RPMI7951 (cell line): Measurements from ENCODE around the gene MRE11. TPM values are rescaled to one million over a fixed set of nuclear protein-coding genes. Genes with fewer than 3 reads are reported as not detected.
"Not testable (repeated sequence)": the region's sequence is repeated elsewhere in the genome, so short reads cannot be mapped to it uniquely, and the experiment has no call there.

Experiments
- DNase-seq: peaks from one replicate; pipeline ENCODE4 v3.0.0-alpha.2; 2012; ENCODE audit warnings: low read depth
- total RNA-seq: library from RNA; depleted of rRNA; stranded (reverse); fragments of >200 nt; shearing (Covaris generic); gene quantifications from 2 replicates; pipeline ENCODE4 v1.2.3, GENCODE V29; 2014; rRNA removed

MRE11 gene
- total RNA-seq, 1 experiment from 2014 or later = 27.0 TPM

DNA sequence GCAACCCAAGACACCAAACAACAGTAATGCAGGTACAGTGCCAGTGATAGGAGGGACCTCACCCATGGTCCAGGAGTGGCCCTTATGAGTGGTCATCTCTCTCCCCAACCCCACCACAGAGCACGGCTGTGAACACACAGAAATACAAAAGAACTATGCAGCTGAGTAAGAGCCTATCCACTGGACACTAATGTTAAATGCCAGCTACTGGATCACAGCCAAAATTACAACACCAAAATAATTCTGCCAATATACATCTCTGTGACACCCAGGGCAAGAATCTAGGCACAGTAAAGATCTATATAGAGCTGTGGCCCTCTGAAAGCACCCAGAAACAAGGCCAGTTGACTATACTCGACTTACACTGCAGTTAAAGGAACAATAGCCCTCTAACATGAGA lies 69.6 kb downstream of the MRE11 start:
- no peak for DNase-seq

DNA sequence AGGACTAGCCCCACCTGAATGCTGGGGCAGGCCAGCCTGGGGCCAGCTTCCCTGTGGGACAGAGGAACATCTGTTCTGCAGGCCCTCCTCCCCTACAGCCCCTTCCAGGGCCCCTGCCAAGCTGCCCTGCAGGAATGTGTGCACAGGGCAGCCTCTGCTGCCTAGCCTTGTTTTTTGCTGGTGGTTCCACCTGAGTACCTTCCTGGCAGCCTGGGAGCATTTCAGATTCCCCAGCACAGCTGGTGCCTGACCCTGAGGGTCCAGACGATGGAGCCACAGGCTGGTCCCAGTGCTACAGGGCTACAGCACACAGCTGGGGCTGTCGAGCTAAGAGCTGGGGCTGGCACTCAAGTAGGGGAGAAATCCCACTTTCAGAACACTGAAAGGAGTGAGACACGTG lies 70.1 kb downstream of the MRE11 start:
- DNase-seq = no peak

DNA sequence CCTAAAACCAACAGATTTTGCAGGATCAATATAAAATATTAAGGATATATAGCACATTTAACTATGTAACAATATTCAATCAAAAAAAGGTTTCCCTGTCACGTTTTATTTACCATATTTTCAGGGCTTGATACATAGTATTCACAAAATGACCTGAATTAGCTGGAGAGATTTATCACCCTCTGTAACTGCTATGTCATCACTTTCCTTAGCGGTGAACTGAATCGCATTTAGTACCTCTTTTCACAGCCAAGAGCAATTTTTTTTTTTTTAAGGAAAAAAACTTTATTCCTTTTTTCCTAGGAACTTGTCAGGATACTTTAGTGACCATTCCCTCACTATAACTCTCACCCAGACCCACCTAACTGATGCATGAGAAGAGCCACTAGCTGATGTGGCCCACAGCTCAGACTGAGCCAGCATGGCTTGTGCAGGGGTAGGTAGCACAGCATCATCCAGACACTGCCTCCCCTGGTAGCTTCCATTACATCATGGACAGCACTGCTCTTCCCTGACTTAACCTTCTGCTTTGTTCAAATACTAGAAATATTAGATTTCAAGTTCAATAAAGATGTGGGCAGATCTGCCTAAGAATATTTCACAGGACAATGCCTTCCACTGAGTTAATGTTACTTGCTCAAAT lies 75.4 kb downstream of the MRE11 start:
- no peak for DNase-seq

DNA sequence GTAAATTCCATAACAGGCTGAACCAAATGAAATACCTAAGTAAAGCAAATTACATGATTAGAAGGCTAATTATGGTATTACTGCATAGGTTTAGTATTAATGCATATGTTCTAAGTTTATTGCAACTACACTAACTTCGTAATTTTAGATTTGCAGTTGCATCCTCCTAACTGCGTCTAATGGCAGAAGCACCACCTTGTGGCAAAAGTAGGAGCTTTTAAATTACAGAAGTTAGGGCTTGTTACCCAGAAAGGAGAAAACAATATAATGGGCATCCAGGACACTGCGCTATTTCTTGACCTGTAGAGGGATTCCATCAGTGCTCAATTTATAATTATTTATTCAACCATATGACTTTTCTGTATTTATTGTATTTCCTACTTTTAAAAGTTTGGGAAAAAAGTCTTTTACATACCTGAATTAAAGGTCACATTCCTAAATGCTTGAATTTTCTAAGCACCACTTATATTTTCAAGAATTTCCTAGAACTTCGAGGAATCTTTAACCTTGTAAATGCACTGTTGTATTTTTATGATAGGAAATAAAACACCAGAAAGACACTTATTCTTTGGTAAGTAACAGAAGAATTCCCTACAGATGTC lies 76.2 kb downstream of the MRE11 start:
- peak; percentile 32 for DNase-seq

DNA sequence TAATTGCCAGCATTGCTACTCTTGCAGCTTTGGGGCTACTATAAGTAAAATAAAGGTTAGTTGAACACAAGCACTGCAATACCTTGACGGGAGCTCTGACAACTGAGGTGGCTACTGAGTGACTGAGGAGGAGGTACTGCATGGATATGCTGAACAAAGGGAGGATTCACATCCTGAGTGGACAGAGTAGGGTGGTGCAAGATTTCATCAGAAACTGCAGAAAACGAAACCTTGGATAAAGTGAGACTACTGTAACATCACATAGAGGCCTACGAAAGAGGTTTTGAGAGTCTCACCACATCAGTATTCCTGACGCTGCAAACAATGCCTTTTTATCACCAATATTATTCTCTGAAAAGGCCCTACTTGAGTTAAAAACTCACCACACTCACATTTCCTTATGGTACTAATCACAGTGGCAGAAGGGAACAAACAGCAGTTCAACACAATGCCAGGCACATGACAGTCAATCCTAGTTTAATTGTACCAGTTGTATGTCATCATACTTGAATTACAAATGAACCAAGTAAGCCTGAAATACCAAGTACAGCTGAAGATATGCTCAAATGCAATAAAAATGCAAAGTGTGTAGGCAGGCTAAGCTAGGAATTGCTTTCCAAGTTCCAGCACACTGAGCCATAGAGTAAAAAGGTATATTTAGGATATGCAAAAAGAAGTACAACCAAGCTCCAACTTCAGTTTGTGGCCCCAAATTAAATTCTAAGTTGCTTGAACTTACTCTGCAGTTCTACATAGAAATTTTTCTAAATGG lies 88.4 kb downstream of the MRE11 start:
- no peak for DNase-seq

DNA sequence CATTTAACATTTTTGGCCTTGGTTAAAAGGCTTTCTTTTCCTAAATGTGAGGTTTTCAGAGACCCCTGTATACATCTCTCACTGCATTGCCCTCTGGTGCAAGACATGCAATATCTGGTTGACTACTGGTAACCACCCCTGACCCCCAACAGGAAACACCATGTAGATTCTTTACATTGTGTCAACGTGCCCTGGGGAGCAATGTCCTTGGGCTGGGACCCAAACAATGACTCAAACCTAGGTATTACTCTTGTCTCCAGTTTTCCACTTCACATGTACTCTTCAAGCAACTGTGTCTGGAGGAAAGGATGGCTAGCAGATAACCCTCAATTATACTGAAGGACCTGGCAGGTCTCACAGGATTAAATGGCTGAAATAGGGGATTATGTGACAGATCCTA lies 91.3 kb downstream of the MRE11 start:
- DNase-seq = no peak

DNA sequence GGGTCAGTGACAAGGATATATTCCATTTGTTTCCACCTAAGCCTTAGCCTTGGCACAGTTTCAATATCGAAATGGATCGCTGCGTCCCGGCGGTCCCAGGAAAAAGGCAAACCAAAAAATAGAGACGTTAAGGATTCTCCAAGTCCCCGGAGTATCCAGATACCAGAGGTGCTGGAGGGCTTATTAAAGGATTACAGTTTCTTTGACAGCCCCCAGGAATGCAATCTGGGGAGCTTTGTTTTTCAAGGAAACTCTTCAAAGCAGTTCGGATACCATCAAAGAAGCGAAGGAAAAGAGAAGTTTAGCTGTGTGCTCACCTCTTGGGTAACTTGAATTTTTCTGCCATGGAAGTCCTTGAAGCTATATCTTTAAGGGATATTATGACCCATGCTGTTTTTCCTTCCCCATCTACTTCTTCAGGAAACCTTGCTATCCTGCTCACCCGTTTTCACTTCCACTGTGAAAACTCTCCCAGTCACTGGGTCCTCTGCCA lies 91.8 kb downstream of the MRE11 start:
- no peak for DNase-seq

DNA sequence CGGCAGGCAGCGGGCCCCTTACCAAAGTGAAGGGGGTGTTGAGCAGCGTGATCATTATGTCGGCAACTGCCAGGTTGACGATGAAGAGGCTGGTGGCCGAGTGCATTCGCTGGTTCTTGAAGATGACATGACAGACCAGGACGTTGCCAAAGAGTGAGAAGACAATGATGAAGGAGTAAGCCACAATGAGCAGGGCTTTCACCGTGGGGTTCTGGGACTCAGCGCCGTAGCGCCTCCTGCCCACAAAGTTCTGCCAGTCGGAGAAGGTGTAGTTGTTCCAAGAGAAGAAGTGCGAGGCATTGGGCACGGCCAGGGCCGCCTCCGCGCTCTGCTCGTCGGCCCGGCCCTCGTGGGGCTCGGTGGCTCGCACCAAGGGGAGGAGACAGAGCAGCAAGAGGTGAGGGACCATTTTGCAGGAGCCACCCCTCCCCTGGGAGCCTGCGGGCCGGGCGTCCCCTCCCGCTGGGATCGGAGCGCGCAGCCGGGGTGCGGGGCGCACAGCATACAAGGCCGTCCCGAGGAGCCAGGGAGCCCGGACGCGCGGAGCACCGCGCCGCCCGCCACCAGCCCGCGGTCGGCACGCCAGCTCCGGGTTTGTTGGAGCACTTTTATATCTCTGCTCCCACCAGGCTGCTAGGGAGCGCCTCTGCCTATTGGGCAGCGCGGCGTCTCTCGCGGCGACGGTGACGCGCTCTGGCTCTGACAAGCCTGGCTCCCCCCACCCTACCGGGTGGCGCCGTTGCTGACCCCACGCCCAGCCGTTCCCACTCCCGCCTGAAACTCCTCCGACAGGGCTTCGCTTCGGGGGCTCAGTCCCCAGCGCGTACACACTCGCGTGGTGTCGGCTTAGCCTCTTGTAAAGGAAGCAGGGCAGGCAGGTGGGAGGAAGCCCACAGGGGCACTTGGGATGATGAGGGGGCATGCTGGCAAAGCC lies 92.5 kb downstream of the MRE11 start, which contains the start of gene GPR83:
Gene GPR83 (minus strand): TSS at position 581 of the 934 bp plus-strand sequence. CDS start 172 bp downstream, at position 409.
- DNase-seq = no peak

DNA sequence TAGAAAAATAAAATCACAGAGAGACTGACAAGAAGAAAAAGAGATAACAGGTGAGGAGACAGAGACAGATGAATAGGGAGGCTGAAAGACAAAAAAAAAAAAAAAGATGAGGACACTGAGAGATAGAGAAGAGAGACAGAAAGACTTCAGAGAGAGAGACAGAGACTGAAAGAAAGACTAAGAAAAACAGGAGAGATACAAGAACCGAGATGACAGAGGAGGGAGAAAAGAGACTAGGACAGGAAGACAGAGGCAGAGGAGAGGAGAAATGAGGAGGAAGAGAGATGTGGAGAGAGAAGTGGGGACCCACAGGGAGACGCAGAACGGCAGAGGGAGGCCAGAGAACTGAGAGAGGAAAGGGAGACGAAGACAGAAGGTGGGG lies 93.2 kb downstream of the MRE11 start:
- DNase-seq = no peak

DNA sequence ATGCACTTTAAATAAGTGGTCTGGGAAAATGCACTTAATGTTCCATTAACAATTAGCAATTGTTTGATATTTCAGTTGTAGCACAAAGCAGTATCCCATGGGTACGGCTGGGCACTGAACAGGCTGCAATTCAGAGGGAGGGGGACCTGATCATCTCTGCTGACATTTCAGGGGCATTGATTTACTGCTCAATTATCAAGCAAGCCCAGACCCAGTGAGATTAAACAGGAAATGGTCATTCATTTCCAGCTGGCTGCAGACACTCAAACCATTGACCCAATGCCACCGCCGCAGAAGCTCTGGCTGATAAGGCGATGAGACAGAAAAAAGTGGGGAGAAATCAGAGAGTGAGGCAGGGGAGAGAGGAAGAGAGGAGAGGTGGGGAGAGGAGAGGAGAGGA lies 93.6 kb downstream of the MRE11 start:
- no peak for DNase-seq

DNA sequence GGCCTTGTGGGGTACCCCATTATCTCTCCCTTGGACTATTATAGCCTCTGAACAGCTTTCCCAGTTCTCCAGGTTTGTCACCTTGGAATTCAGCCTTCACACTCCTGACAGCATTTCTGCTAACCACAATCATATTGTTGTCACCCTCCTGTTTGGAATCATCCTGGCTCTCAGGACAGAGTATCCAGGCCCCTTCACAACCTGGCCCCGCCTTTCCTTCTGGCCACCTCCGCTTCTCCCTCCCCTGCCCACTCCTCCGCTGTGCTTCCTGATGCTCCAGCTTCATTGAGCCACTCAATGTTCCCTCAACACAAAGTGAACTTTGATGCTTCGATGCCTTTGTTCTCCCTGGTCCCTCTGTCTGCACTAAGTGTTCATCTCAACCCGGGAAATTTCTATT lies 95.5 kb downstream of the MRE11 start:
- DNase-seq = no peak

DNA sequence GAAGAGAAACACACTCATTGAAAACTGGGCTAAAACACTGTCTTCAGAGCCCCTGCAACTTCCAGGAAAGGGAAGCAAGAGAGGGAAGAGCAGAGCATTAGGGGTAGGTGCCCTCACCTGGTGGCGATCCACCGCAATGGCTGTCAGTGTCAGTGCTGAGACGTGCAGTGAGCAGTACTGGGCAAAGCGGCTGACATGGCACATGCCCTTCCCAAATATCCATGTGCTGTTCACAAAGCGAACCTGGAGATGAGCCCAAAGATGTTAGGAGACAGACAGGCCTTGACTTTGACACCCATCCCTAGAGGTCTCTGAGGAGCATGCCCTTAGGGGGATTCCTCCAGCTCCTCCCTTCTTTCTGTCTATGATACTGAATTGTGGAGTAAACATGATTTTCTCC lies 97.4 kb downstream of the MRE11 start:
- DNase-seq = no peak

DNA sequence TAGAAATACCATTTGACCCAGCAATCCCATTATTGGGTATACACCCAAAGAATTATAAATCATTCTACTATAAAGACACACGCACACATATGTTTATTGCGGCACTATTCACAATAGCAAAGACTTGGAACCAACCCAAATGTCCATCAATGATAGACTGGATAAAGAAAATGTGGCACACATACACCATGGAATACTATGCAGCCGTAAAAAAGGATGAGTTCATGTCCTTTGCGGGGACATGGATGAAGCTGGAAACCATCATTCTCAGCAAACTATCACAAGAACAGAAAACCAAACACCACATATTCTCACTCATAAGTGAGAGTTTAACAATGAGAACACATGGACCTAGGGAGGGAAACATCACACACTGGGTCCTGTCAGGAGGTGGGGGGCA lies 101.7 kb downstream of the MRE11 start:
- DNase-seq = not testable (repeated sequence)

DNA sequence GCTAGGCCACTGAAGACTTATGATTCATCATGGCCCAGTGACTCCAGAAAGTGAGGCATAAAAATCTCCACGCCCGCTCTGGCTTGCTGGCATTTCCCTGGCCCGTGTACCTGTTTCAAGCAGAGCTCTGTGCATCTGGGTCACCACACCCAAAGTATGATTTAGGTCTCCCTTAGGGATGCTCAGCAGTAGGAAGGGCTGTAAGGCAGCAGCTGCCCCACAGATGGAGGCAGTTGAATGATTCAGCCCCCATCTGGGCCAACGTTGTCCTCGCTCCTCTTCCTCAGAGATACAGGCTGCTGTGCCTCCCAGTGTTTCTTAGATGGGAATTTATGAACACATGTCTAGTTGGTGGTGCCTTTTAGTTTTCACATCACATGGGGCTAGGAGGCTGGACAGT lies 114.0 kb downstream of the MRE11 start:
- no peak for DNase-seq

DNA sequence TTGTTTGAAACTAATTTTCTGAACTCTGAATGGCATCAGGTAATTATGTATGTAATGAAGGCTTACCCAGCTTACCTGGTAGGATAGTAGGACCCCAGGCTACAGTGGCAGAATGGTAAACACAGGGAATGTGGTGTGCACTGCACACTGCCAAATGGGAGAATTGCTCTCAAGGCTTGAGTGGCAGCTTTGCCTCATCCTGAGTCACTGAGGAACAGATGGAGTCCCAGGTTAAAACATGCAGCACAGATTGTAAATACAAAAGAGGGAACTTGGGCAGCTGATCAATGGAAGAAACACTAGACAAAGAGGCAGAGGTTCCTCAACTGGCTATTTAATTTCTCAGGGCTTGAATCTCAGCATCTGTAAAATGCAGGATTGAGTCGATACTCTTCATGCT lies 116.8 kb downstream of the MRE11 start:
- no peak for DNase-seq

DNA sequence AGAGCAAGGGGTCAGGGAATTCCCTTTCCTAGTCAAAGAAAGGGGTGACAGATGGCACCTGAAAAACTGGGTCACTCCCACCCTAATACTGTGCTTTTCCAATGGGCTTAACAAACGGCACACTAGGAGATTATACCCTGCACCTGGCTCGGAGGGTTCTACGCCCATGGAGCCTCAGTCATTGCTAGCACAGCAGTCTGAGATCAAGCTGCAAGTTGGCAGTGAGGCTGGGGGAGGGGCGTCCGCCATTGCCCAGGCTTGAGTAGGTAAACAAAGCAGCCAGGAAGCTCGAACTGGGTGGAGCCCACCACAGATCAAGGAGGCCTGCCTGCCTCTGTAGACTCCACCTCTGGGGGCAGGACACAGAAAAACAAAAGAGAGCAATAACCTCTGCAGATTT lies 123.1 kb downstream of the MRE11 start:
- DNase-seq = not testable (repeated sequence)

Other genes starting within 250 kb of the MRE11 start
- gene IZUMO1R, start 189.3 kb downstream of the MRE11 start, total RNA-seq = not detected in 2 replicates
- not detected in 2 replicates for gene GPR83, start 92.4 kb downstream of the MRE11 start, total RNA-seq
- gene ANKRD49, start 140 bp upstream of the MRE11 start, total RNA-seq = 18.1 and 24.2 TPM in 2 replicates
- gene C11orf97, start 18.6 kb upstream of the MRE11 start, total RNA-seq = not detected in 2 replicates
- gene FUT4, start 50.1 kb upstream of the MRE11 start, total RNA-seq = 2.4 TPM in 2 replicates
- 0.48 and 0.78 TPM in 2 replicates for gene PIWIL4, start 73.5 kb upstream of the MRE11 start, total RNA-seq